ENCODE results near the gene DOK4.

Gene DOK4

DNA sequence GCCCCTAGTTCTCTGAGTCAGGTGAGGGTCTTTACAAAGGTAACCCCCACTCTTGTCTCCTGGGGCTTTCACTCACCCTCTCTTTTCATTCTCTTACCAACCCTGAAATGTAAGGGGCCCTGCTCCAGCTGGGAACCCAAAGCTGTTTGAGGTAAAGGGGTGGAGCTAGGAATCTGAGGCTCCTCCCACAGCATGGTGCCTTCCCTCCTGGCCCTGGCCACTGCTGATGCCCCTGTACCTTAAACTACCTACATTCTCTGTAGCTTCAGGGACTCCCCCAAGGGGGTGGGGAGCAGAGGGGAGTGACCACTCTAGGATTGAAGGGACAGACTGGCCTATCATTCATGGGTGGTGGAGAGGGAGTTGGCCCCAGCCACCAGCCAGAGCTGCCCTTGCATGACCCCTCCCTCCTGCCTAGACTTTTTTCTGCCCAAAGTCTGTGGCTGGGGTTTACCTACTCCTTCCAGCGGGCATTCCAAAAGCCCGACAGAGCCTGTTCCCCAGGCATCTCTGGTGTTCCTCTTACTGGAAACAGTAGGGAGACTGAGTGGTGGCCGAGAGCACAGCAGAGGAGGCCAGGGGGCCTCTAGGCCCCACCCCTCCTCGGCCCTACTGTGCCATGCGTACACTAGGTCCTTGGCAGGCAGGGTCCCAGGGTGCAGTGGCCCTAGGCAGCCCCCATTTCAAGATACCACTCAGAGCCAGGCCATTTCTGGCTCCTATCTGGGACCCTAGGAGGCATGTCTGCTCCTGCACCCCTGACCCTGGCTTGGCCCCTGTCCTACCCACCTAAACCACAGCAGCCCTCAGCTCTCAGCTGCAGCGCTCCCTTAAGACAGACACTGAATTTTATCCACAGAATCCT lies 9.5 kb downstream of the DOK4 start:
- Histone ChIP-seq H2BK12ac (ENCODE audit: low read length in 2 of 2) (no peak overlapping the region), H4K91ac (ENCODE audit: low read length) (no peak overlapping the region), H3K4me1 (ENCODE audit: control insufficient read depth, insufficient read depth, low read depth, low read length) (peaks cover 70% of the 10 kb centered on the region), H3K18ac (ENCODE audit: low read depth in 1 of 2, low read length in 2 of 2) (no peak overlapping the region), H3K9ac (ENCODE audit: low read length) (no peak overlapping the region), H3K4me3 (ENCODE audit: insufficient read depth in 1 of 2, low read depth in 1 of 2, low read length in 2 of 2) (no peak overlapping the region), H2BK15ac (ENCODE audit: low read depth, poor library complexity, severe bottlenecking) (no peak overlapping the region), H3K27me3 (ENCODE audit: control insufficient read depth in 1 of 2, insufficient read depth in 1 of 2, low read length in 2 of 2) (no peaks in the 10 kb centered on the region), H2AFZ (ENCODE audit: low read depth, low read length) (no peak overlapping the region), H2AK5ac (ENCODE audit: low read length, severe bottlenecking) (no peak overlapping the region), H3K36me3 (ENCODE audit: control insufficient read depth in 1 of 2, insufficient read depth in 2 of 2, low read depth in 1 of 2, low read length in 2 of 2) (peaks cover 40 to 60% of the 10 kb centered on the region in 2 experiments), H3K14ac (ENCODE audit: low read length in 2 of 2) (peak overlapping the region in 1 of 2 experiments; percentile 11), H3K4ac (ENCODE audit: low read depth in 1 of 2, low read length in 2 of 2) (peak overlapping the region in 1 of 2 experiments; percentile 15), H3K4me2 (ENCODE audit: low read length, poor library complexity, severe bottlenecking) (no peak overlapping the region), H2BK120ac (ENCODE audit: low read depth, low read length) (no peak overlapping the region), H3K9me3 (ENCODE audit: control insufficient read depth, low read length) (no peaks in the 10 kb centered on the region), H2BK5ac (ENCODE audit: low read depth, low read length, poor library complexity, severe bottlenecking) (no peak overlapping the region), H4K8ac (ENCODE audit: low read length) (no peak overlapping the region), H3K23ac (ENCODE audit: low read length in 2 of 2) (no peak overlapping the region), H3K79me1 (replicated peaks; ENCODE audit: low read length, poor library complexity, severe bottlenecking) (peaks cover 44% of the 10 kb centered on the region), H3K27ac (ENCODE audit: low read length, poor library complexity, severe bottlenecking) (no peak overlapping the region)
- DNase-seq, result no peak
- 72% methylated on average over 6 of the region's 6 CpGs for WGBS

DNA sequence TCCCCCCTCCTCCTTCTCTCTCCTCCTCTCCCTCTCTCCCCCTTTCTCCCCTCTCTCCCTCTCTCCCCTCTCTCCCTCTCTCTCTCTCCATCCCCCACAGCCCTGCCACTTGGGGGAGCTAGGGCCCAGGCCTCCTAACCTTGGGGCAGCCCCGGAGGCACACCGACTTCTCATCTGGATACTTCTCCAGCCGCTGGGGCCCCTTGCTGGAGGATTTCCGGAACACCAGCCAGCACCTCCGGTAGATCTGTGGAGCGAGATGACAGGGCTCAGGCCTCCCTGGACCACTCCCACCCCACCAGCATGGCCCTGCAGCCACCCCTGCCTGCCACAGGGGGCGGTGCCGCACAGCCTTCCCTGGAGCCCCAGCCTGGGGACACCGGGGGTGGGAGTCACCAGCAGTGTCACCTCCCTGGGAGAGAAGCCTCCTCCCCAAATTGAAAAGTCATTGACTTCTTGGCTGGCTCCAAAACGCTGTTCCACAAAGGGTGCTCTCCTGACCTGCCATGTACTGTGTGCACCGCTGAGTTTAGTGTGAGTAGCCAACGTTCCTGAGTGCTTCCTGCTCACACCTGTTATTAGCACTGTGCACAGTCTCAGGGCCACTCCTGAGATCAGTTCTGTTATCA lies 10.5 kb downstream of the DOK4 start:
- no peak overlapping the region for H2AFZ ChIP-seq (ENCODE audit: low read depth, low read length)

DNA sequence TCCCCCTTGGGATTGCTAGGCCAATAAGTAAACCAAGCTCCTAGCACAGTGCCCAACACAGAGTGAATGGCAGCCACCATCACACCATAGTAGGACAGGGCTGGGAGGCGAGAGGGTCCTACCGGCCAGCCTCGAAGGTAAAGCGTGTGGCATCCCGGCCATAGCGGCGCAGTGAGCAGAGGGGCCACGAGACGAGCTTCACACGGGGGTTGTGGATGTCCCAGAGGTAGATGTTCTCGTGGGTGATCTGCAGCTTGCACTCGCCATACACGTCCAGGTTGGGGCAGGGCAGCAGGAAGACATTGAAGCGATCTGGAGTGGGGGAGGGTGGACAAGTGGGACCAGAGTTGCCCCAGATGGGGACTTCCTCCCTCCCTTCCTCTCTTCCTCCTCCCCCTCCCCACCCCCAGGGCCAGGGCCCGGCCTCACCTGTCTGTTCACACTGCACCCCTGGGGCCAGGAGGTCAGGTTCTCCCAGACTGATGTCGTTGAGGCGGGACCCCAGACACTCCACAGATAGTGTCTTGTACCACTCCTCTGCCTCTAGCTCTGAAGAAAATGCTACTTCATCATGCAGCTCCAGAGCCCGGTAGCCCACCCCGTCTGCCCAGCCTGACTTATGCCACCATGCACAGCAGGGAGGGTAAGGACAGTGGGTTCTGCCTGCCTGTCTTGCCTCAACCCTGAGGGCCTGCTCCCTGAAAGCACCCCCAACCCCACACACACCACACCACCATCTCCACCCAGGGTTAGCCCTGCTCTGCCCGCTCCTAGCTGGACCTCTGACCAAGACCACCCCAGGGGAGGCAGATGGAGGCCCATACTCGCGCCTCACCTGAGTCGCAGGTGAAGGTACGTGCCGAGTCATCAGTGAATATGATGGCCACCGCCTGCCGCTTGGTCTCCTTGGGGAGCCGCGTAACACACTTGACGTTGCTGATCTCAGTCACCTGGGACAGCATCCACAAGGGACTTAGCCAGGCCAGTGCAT lies 11.3 kb downstream of the DOK4 start:
- Histone ChIP-seq H3K36me3 (ENCODE audit: control insufficient read depth in 1 of 2, insufficient read depth in 2 of 2, low read depth in 1 of 2, low read length in 2 of 2) (peaks cover 55 to 73% of the 10 kb centered on the region in 2 experiments), H2BK120ac (ENCODE audit: low read depth, low read length) (no peak overlapping the region), H4K91ac (ENCODE audit: low read length) (peak overlapping the region; percentile 14), H3K9ac (ENCODE audit: low read length) (no peak overlapping the region), H3K14ac (ENCODE audit: low read length in 2 of 2) (no peak overlapping the region), H3K18ac (ENCODE audit: low read depth in 1 of 2, low read length in 2 of 2) (no peak overlapping the region), H3K27me3 (ENCODE audit: control insufficient read depth in 1 of 2, insufficient read depth in 1 of 2, low read length in 2 of 2) (no peaks in the 10 kb centered on the region), H3K27ac (ENCODE audit: low read length, poor library complexity, severe bottlenecking) (no peak overlapping the region), H2BK15ac (ENCODE audit: low read depth, poor library complexity, severe bottlenecking) (peak overlapping the region; percentile 26), H3K23ac (ENCODE audit: low read length in 2 of 2) (no peak overlapping the region), H4K8ac (ENCODE audit: low read length) (no peak overlapping the region), H3K4me3 (ENCODE audit: insufficient read depth in 1 of 2, low read depth in 1 of 2, low read length in 2 of 2) (no peak overlapping the region), H2BK12ac (ENCODE audit: low read length in 2 of 2) (peak overlapping the region in 1 of 2 experiments; percentile 21), H3K4me2 (ENCODE audit: low read length, poor library complexity, severe bottlenecking) (no peak overlapping the region), H2AK5ac (ENCODE audit: low read length, severe bottlenecking) (no peak overlapping the region), H2BK5ac (ENCODE audit: low read depth, low read length, poor library complexity, severe bottlenecking) (no peak overlapping the region), H2AFZ (ENCODE audit: low read depth, low read length) (no peak overlapping the region), H3K4ac (ENCODE audit: low read depth in 1 of 2, low read length in 2 of 2) (no peak overlapping the region), H3K79me1 (replicated peaks; ENCODE audit: low read length, poor library complexity, severe bottlenecking) (peaks cover 40% of the 10 kb centered on the region), H3K4me1 (ENCODE audit: control insufficient read depth, insufficient read depth, low read depth, low read length) (peaks cover 68% of the 10 kb centered on the region), H3K9me3 (ENCODE audit: control insufficient read depth, low read length) (no peaks in the 10 kb centered on the region)
- no peak for DNase-seq
- WGBS, result 84% methylated on average over 29 of the region's 30 CpGs

More for the DNA sequence above, 10.5 kb downstream of the DOK4 start:
- Histone ChIP-seq H3K4ac (ENCODE audit: low read depth in 1 of 2, low read length in 2 of 2) (no peak overlapping the region), H2AK5ac (ENCODE audit: low read length, severe bottlenecking) (no peak overlapping the region), H3K9me3 (ENCODE audit: control insufficient read depth, low read length) (no peaks in the 10 kb centered on the region), H3K9ac (ENCODE audit: low read length) (no peak overlapping the region), H3K18ac (ENCODE audit: low read depth in 1 of 2, low read length in 2 of 2) (no peak overlapping the region), H3K4me3 (ENCODE audit: insufficient read depth in 1 of 2, low read depth in 1 of 2, low read length in 2 of 2) (no peak overlapping the region), H2BK5ac (ENCODE audit: low read depth, low read length, poor library complexity, severe bottlenecking) (no peak overlapping the region), H2BK120ac (ENCODE audit: low read depth, low read length) (no peak overlapping the region), H4K8ac (ENCODE audit: low read length) (no peak overlapping the region), H3K27me3 (ENCODE audit: control insufficient read depth in 1 of 2, insufficient read depth in 1 of 2, low read length in 2 of 2) (no peaks in the 10 kb centered on the region), H3K4me1 (ENCODE audit: control insufficient read depth, insufficient read depth, low read depth, low read length) (peaks cover 70% of the 10 kb centered on the region), H3K36me3 (ENCODE audit: control insufficient read depth in 1 of 2, insufficient read depth in 2 of 2, low read depth in 1 of 2, low read length in 2 of 2) (peaks cover 46 to 64% of the 10 kb centered on the region in 2 experiments), H2BK15ac (ENCODE audit: low read depth, poor library complexity, severe bottlenecking) (peak overlapping the region; percentile 37), H2BK12ac (ENCODE audit: low read length in 2 of 2) (no peak overlapping the region), H3K14ac (ENCODE audit: low read length in 2 of 2) (no peak overlapping the region), H3K4me2 (ENCODE audit: low read length, poor library complexity, severe bottlenecking) (no peak overlapping the region), H3K27ac (ENCODE audit: low read length, poor library complexity, severe bottlenecking) (no peak overlapping the region), H4K91ac (ENCODE audit: low read length) (no peak overlapping the region), H3K79me1 (replicated peaks; ENCODE audit: low read length, poor library complexity, severe bottlenecking) (peaks cover 44% of the 10 kb centered on the region), H3K23ac (ENCODE audit: low read length in 2 of 2) (no peak overlapping the region)
- 6% methylated on average over 12 of the region's 12 CpGs for WGBS
- DNase-seq, result peak; percentile 76
